H9 (cell line): Measurements from ENCODE around the gene AMPD2. TPM values are rescaled to one million over a fixed set of nuclear protein-coding genes. Genes with fewer than 3 reads are reported as not detected.

Source experiments
- DNase-seq: peaks from one replicate; pipeline ENCODE4 v3.0.0-alpha.2; 2017
- H2AFZ ChIP-seq: one replicate; pipeline ENCODE4 v1.6.1; 2013; ENCODE audit warnings: mild to moderate bottlenecking, low read length, control low read depth, moderate library complexity
- H2AK5ac ChIP-seq: 2 replicates; pipeline ENCODE4 v1.6.1; 2013; ENCODE audit warnings: low read length, control low read depth, mixed read lengths; ENCODE audit not compliant: insufficient read length
- H2BK120ac ChIP-seq: one replicate; pipeline ENCODE4 v1.6.1; 2013; ENCODE audit warnings: low read depth, mild to moderate bottlenecking, low read length, control low read depth, inconsistent platforms; ENCODE audit not compliant: poor library complexity, severe bottlenecking
- H2BK12ac ChIP-seq: 2 replicates; pipeline ENCODE4 v1.6.1; 2013; ENCODE audit warnings: low read length, control low read depth, mixed read lengths, low read depth; ENCODE audit not compliant: insufficient read length
- H2BK15ac ChIP-seq: 2 replicates; pipeline ENCODE4 v1.6.1; 2013; ENCODE audit warnings: low read depth, low read length, control low read depth
- H2BK20ac ChIP-seq: one replicate; pipeline ENCODE4 v1.6.1; 2013; ENCODE audit warnings: low read depth, mild to moderate bottlenecking, low read length, control low read depth, inconsistent platforms; ENCODE audit not compliant: poor library complexity, severe bottlenecking
- H2BK5ac ChIP-seq: 2 replicates; pipeline ENCODE4 v1.6.1; 2013; ENCODE audit warnings: low read length, control low read depth, mixed read lengths; ENCODE audit not compliant: insufficient read length
- H3K14ac ChIP-seq: 2 replicates; pipeline ENCODE4 v1.6.1; 2013; ENCODE audit warnings: low read length, control low read depth; ENCODE audit not compliant: insufficient read depth
- H3K18ac ChIP-seq: 2 replicates; pipeline ENCODE4 v1.6.1; 2013; ENCODE audit warnings: low read depth, mild to moderate bottlenecking, mixed read lengths, low read length, control low read depth; ENCODE audit not compliant: insufficient read length
- H3K23ac ChIP-seq: 2 replicates; pipeline ENCODE4 v1.6.1; 2013; ENCODE audit warnings: low read length, control low read depth, mixed read lengths, low read depth; ENCODE audit not compliant: insufficient read length
- H3K23me2 ChIP-seq: 2 replicates; pipeline ENCODE4 v1.6.1; 2013; ENCODE audit warnings: low read depth, mild to moderate bottlenecking, mixed read lengths, low read length, control low read depth; ENCODE audit not compliant: insufficient read length, poor library complexity, severe bottlenecking
- H3K27ac ChIP-seq: 2 replicates; pipeline ENCODE4 v1.5.1; 2013; ENCODE audit warnings: low read length, control low read depth, mixed read lengths, low read depth; ENCODE audit not compliant: insufficient read length
- H3K27me3 ChIP-seq: 2 replicates; pipeline ENCODE4 v1.6.1; 2013; ENCODE audit warnings: low read length, control low read depth, inconsistent platforms; ENCODE audit not compliant: insufficient read depth
- H3K4ac ChIP-seq: 2 replicates; pipeline ENCODE4 v1.6.1; 2013; ENCODE audit warnings: low read depth, mild to moderate bottlenecking, control low read depth, inconsistent platforms, low read length, moderate library complexity
- H3K4me1 ChIP-seq: 2 replicates; pipeline ENCODE4 v1.6.1; 2013; ENCODE audit warnings: low read length, control low read depth, inconsistent platforms; ENCODE audit not compliant: insufficient read depth
- H3K4me2 ChIP-seq: 2 replicates; pipeline ENCODE4 v1.6.1; 2013; ENCODE audit warnings: low read length, control low read depth, mixed read lengths; ENCODE audit not compliant: insufficient read length, insufficient read depth
- H3K56ac ChIP-seq: 2 replicates; pipeline ENCODE4 v1.6.1; 2013; ENCODE audit warnings: low read depth, mild to moderate bottlenecking, mixed read lengths, low read length, control low read depth; ENCODE audit not compliant: insufficient read length
- H3K79me1 ChIP-seq: 2 replicates; pipeline ENCODE4 v1.6.1; 2013; ENCODE audit warnings: low read depth, mild to moderate bottlenecking, moderate library complexity, low read length, control low read depth, inconsistent platforms; ENCODE audit not compliant: insufficient read depth, poor library complexity, severe bottlenecking
- H3K79me2 ChIP-seq: 2 replicates; pipeline ENCODE4 v1.6.1; 2013; ENCODE audit warnings: low read length, control low read depth, inconsistent platforms; ENCODE audit not compliant: insufficient read depth
- H3K9ac ChIP-seq: 2 replicates; pipeline ENCODE4 v1.6.1; 2013; ENCODE audit warnings: low read length, control low read depth, mixed read lengths; ENCODE audit not compliant: insufficient read length; ENCODE audit errors: extremely low read depth
- H3K9me3 ChIP-seq: one replicate; pipeline ENCODE4 v1.6.1; 2013; ENCODE audit warnings: low read depth, low read length, inconsistent platforms; ENCODE audit not compliant: control insufficient read depth
- H3T11ph ChIP-seq: one replicate; pipeline ENCODE4 v1.6.1; 2013; ENCODE audit warnings: mild to moderate bottlenecking, low read length, control low read depth, inconsistent platforms
- H4K20me1 ChIP-seq: one replicate; pipeline ENCODE4 v1.6.1; 2013; ENCODE audit not compliant: control insufficient read depth, insufficient read length, insufficient read depth
- H4K5ac ChIP-seq: 2 replicates; pipeline ENCODE4 v1.6.1; 2013; ENCODE audit warnings: low read depth, mild to moderate bottlenecking, mixed read lengths, low read length, control low read depth; ENCODE audit not compliant: insufficient read length
- H4K8ac ChIP-seq: replicated peaks from 2 replicates; pipeline ENCODE4 v1.6.1; 2013; ENCODE audit warnings: low read length, control low read depth, mixed read lengths, low read depth; ENCODE audit not compliant: insufficient read length
- H4K91ac ChIP-seq: 2 replicates; pipeline ENCODE4 v1.6.1; 2013; ENCODE audit warnings: low read depth, mild to moderate bottlenecking, moderate library complexity, mixed read lengths, low read length, control low read depth; ENCODE audit not compliant: insufficient read length
- H3K27ac Mint-ChIP-seq, 3 experiments: 2 replicates in 2 of 3; 3 replicates in 1 of 3; pipeline ENCODE4 v1.8.0; 2020 to 2021; ENCODE audit warnings: mixed read lengths in 3 of 3, mild to moderate bottlenecking in 1 of 3, moderate library complexity in 1 of 3
- H3K27me3 Mint-ChIP-seq: 2 replicates; pipeline ENCODE4 v1.8.0; 2021; ENCODE audit warnings: low read depth, mild to moderate bottlenecking, moderate library complexity, mixed read lengths
- H3K36me3 Mint-ChIP-seq, 3 experiments: 2 replicates in 2 of 3; 3 replicates in 1 of 3; pipeline ENCODE4 v1.8.0; 2020 to 2021; ENCODE audit warnings: low read depth in 3 of 3, mixed read lengths in 3 of 3; ENCODE audit not compliant: insufficient read depth in 1 of 3
- H3K4me1 Mint-ChIP-seq, 2 experiments: 2 replicates each; pipeline ENCODE4 v1.8.0; 2020; ENCODE audit warnings: mixed read lengths in 2 of 2
- H3K4me3 Mint-ChIP-seq, 2 experiments: 2 replicates in 1 of 2; 3 replicates in 1 of 2; pipeline ENCODE4 v1.8.0; 2020 to 2021; ENCODE audit warnings: mild to moderate bottlenecking in 2 of 2, mixed read lengths in 2 of 2, moderate library complexity in 1 of 2
- H3K9me3 Mint-ChIP-seq, 2 experiments: 2 replicates in 1 of 2; 3 replicates in 1 of 2; pipeline ENCODE4 v1.8.0; 2020; ENCODE audit warnings: mild to moderate bottlenecking in 2 of 2, mixed read lengths in 2 of 2, moderate library complexity in 1 of 2
- CTCF ChIP-seq: fragments of 200-600 bp; sonication (generic); conservative IDR thresholded peaks from 3 replicates; pipeline ENCODE4 v1.8.0; 2021; ENCODE audit warnings: antibody characterized with exemption, mild to moderate bottlenecking
- WGBS: extraction: QIAGEN DNeasy Blood & Tissue Kit; methylation state at CpG from one replicate; pipeline ENCODE4 v1.1.7; 2013; ENCODE audit warnings: missing lambda C conversion rate, low lambda C conversion rate, mixed read lengths; ENCODE audit not compliant: insufficient read length; ENCODE audit errors: extremely low coverage; 5-methylcytosine and 5-hydroxymethylcytosine counted together
- total RNA-seq: library from RNA; stranded (reverse); gene quantifications from 2 replicates; pipeline ENCODE4 v1.2.1, GENCODE V29; 2021

The AMPD2 gene
- total RNA-seq, 1 experiment from 2014 or later: 65.1 TPM

GRCh38 chr1:109631513-109632505 is 12.2 kb downstream of the AMPD2 start:
- H3K4me1 Mint-ChIP-seq: peaks cover 16 to 32% of the 10 kb centered on the region in 2 experiments
- H3K9ac ChIP-seq: no peak overlapping the region
- no peak overlapping the region for H3K23ac ChIP-seq
- no peak overlapping the region for H4K5ac ChIP-seq
- H4K91ac ChIP-seq: no peak overlapping the region
- H3K4me1 ChIP-seq: peaks cover 7% of the 10 kb centered on the region; the same call in 1 of the 2 replicates
- H3K27ac Mint-ChIP-seq: peak overlapping the region; percentile 64 to 66 (median 65); a peak in 3 of 7 replicates
- no peak overlapping the region for H3T11ph ChIP-seq
- H2BK120ac ChIP-seq: no peak overlapping the region
- TF ChIP-seq CTCF: no peak
- no peak overlapping the region for H3K4me2 ChIP-seq
- H3K14ac ChIP-seq: no peak overlapping the region
- no peak overlapping the region for H2BK5ac ChIP-seq
- H2BK12ac ChIP-seq: no peak overlapping the region
- no peaks in the 10 kb centered on the region for H4K20me1 ChIP-seq
- no peaks in the 10 kb centered on the region for H3K9me3 Mint-ChIP-seq
- H3K27me3 ChIP-seq: no peaks in the 10 kb centered on the region
- peaks cover 27 to 42% (median 37%) of the 10 kb centered on the region in 3 experiments; a peak in 6 of 7 replicates for H3K36me3 Mint-ChIP-seq
- H2AK5ac ChIP-seq: no peak overlapping the region
- DNase-seq: no peak
- WGBS: no CpG with 5 or more reads among the region's 16 CpGs
- H3K56ac ChIP-seq: no peak overlapping the region
- no peaks in the 10 kb centered on the region for H3K23me2 ChIP-seq
- H3K9me3 ChIP-seq: no peaks in the 10 kb centered on the region
- H2BK20ac ChIP-seq: no peak overlapping the region
- H3K18ac ChIP-seq: no peak overlapping the region
- H3K27me3 Mint-ChIP-seq: no peaks in the 10 kb centered on the region
- H2BK15ac ChIP-seq: no peak overlapping the region
- H3K4me3 Mint-ChIP-seq: no peak overlapping the region
- H4K8ac ChIP-seq: no peak overlapping the region
- no peak overlapping the region for H3K4ac ChIP-seq
- no peak overlapping the region for H2AFZ ChIP-seq
- no peaks in the 10 kb centered on the region for H3K79me1 ChIP-seq
- no peak overlapping the region for H3K27ac ChIP-seq
- H3K79me2 ChIP-seq: no peaks in the 10 kb centered on the region
